ENCODE measurements around the gene KCNIP4. TPM values are rescaled to one million over a fixed set of nuclear protein-coding genes. Genes with fewer than 3 reads are reported as not detected.
A peak's percentile ranks its signal among the peaks of the same experiment; 100 is the strongest.

Gene KCNIP4
- total and polyA plus RNA-seq, 3 donors from 2014 or later, result 0.68 TPM; not detected in 2

GRCh38 chr4:21778702-21779101, 169.9 kb downstream of the KCNIP4 start:
- 63 to 71% methylated on average over 2 of the region's 2 CpGs for WGBS, 2 donors

DNA sequence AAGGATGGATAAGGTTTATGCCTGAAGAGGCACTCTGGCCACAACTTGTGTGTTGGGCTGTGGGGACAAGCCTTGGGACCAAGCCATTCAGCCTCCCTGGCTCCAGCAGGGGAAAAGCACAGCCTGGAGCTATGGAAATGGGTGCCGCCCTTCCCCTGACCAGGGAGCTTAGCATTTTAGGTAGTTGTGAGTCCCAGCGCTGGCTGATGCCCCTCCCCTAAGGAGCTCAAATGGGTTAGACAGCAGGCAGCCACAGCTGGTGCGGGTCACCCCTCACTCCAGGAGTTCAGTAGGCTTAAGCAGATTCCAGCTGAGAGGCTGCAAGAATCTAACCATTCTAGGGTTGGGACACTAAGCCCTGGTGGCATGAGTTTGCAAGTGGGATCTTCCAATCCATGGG, 172.9 kb downstream of the KCNIP4 start:
- no peaks in the 10 kb centered on the region for H3K27me3 ChIP-seq
- no peaks in the 10 kb centered on the region for H3K9me3 ChIP-seq
- no peak overlapping the region for H3K4me3 ChIP-seq
- 94 to 100% methylated on average over 2 to 3 of the region's 3 CpGs for WGBS, 2 donors
- DNase-seq, result no peak
- H3K4me1 ChIP-seq, result no peaks in the 10 kb centered on the region
- no peak overlapping the region for H3K27ac ChIP-seq
- no peaks in the 10 kb centered on the region for H3K36me3 ChIP-seq (ENCODE audit: low read depth, missing control alignments)
- TF ChIP-seq, protein P1, sequence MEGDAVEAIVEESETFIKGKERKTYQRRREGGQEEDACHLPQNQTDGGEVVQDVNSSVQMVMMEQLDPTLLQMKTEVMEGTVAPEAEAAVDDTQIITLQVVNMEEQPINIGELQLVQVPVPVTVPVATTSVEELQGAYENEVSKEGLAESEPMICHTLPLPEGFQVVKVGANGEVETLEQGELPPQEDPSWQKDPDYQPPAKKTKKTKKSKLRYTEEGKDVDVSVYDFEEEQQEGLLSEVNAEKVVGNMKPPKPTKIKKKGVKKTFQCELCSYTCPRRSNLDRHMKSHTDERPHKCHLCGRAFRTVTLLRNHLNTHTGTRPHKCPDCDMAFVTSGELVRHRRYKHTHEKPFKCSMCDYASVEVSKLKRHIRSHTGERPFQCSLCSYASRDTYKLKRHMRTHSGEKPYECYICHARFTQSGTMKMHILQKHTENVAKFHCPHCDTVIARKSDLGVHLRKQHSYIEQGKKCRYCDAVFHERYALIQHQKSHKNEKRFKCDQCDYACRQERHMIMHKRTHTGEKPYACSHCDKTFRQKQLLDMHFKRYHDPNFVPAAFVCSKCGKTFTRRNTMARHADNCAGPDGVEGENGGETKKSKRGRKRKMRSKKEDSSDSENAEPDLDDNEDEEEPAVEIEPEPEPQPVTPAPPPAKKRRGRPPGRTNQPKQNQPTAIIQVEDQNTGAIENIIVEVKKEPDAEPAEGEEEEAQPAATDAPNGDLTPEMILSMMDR (IDR thresholded peaks at IDR 0.05), result no peak
- no peak for TF ChIP-seq POLR2A (IDR thresholded peaks at IDR 0.05)
- intact Hi-C loops (cut with DNase I; ENCODE audit: low total_unique reads), result no loop called here

More at GRCh38 chr4:21778702-21779101, 169.9 kb downstream of the KCNIP4 start:
- Histone ChIP-seq H3K9me3 (no peaks in the 10 kb centered on the region), H3K27me3 (no peaks in the 10 kb centered on the region), H3K27ac (no peak overlapping the region), H3K4me1 (no peaks in the 10 kb centered on the region), H3K36me3 (ENCODE audit: low read depth, missing control alignments) (no peaks in the 10 kb centered on the region), H3K4me3 (no peak overlapping the region)
- intact Hi-C loops (cut with DNase I; ENCODE audit: low total_unique reads), result no loop called here
- TF ChIP-seq, protein P1 (IDR thresholded peaks at IDR 0.05), result no peak
- TF ChIP-seq POLR2A (IDR thresholded peaks at IDR 0.05), result no peak
- no peak for DNase-seq

DNA sequence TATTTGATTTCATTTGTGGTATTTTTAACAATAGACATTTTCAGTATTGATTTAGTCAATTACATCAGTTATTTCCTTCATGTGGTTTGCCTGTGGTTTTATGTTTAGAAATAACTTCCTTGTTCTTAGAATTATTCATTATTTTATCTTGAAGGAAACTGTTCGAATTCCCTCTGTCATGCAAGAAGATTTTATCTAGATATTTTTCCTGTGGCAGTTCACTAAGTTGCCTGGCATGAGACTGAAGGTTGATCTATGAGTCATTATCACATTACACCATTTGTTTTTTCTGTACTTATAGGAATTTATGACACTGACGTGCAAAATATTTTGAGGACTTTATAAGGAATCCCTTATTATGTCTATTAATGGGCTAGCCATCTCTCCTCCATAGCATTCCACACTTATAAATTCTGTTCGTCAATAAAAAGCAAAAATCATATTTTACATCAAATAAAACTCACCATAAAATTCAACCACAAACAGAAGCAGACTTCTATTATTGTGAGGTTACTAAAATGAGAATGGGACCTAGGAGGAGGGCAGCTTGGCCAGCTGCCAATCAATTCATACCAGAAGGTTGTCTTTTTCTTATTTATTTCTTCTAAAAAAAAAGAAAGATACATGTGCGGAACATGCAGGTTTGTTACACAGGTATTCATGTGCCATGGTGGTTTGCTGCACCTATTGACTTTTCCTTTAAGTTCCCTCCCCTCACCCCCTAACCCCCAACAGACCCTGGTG, 179.0 kb downstream of the KCNIP4 start:
- Histone ChIP-seq H3K27ac (no peak overlapping the region), H3K4me1 (no peaks in the 10 kb centered on the region), H3K4me3 (no peak overlapping the region), H3K36me3 (ENCODE audit: low read depth, missing control alignments) (no peaks in the 10 kb centered on the region), H3K9me3 (no peaks in the 10 kb centered on the region), H3K27me3 (no peaks in the 10 kb centered on the region)
- no peak for TF ChIP-seq POLR2A (IDR thresholded peaks at IDR 0.05)
- TF ChIP-seq, protein P1 (IDR thresholded peaks at IDR 0.05), result no peak
- no peak for DNase-seq
- intact Hi-C loops (cut with DNase I; ENCODE audit: low total_unique reads), result loop anchor here (10.0 kb wide), 1 partner anchor 265 kb away; no protein-coding TSS in a partner anchor
- 57 to 67% methylated on average over 4 of the region's 4 CpGs for WGBS, 2 donors

DNA sequence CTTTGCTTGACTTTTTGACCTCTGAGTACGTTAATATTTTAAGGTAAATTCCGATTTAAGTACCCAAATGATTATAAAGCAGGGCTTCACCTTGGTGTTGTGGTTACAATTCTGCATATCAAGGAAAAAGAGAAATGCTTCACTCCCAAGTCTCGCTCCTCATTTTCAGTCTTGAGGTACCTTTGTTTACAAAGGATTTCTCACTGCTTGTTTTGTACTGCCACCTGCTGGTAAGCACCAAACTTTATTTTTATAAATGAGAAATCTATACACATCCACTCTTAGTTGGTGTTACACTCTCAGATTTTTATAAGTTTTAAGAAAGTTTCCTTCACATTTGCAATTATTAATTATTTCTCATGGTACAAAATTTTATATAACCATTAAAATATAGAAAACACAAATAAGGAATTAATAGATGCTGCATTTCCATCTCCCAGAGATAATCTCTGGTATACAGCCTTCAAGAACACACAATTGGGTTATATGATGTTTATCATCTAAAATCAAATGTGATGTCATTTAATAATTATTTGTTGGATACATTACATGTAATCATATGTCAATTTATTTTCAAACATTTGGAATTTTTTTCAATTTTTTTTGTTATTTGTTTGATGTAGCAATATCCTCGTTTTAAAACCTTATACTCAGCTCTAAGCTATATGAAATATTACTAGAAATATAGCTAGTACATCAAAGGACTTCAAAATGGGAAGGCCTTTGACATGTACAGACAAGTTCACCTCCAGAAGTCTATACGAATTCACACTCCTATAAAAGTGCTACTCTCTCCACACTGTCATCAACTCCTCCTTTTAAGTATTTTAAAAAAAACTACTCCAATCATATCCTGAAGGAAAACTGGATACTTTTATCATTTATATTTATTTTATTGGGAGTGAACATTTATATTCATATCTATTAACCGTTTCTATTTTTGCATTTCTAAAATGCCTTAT, 179.9 kb downstream of the KCNIP4 start:
- H3K4me1 ChIP-seq, result no peaks in the 10 kb centered on the region
- no peaks in the 10 kb centered on the region for H3K27me3 ChIP-seq
- no peak for DNase-seq
- no peaks in the 10 kb centered on the region for H3K36me3 ChIP-seq (ENCODE audit: low read depth, missing control alignments)
- WGBS, 2 donors, result 43 to 47% methylated on average over 6 of the region's 6 CpGs
- intact Hi-C loops (cut with DNase I; ENCODE audit: low total_unique reads), result loop anchor here (10.0 kb wide), 1 partner anchor 264 kb away; no protein-coding TSS in a partner anchor
- TF ChIP-seq, protein P1 (IDR thresholded peaks at IDR 0.05), result peak; percentile 61 to 78 (median 75)
- TF ChIP-seq POLR2A (IDR thresholded peaks at IDR 0.05), result no peak
- H3K27ac ChIP-seq, result no peak overlapping the region
- no peaks in the 10 kb centered on the region for H3K9me3 ChIP-seq
- no peak overlapping the region for H3K4me3 ChIP-seq
